GM19035 (cell line): Measurements from ENCODE around the gene MYLK3.
"Not testable (repeated sequence)": the region's sequence is repeated elsewhere in the genome, so short reads cannot be mapped to it uniquely, and the experiment has no call there.

Experiments
- ATAC-seq: cut with Tn5 transposase; IDR thresholded peaks from one replicate; pipeline ENCODE4 v1.9.1; 2021; ENCODE audit not compliant: unreplicated experiment

Gene MYLK3

GRCh38 chr16:46747777-46748651 is at the start of gene MYLK3:
Gene MYLK3, minus strand, starts transcription at chr16:46748344. Its CDS starts 151 bp downstream, at chr16:46748193.
- ATAC-seq, result no peak

GRCh38 chr16:46797501-46797900 is 49.4 kb upstream of the MYLK3 start:
- no peak for ATAC-seq

GRCh38 chr16:46796764-46797269 is 48.7 kb upstream of the MYLK3 start:
- no peak for ATAC-seq

GRCh38 chr16:46793841-46794240 is 45.7 kb upstream of the MYLK3 start:
- no peak for ATAC-seq

- ATAC-seq, result no peak
Observed at GRCh38 chr16:46790599-46791270, 42.6 kb upstream of the MYLK3 start.

GRCh38 chr16:46789499-46790414 is 41.6 kb upstream of the MYLK3 start:
- ATAC-seq, result peak; percentile 76

- ATAC-seq, result no peak
Observed at GRCh38 chr16:46788891-46789474, 40.8 kb upstream of the MYLK3 start.

- no peak for ATAC-seq
Observed at GRCh38 chr16:46787909-46788308, 39.8 kb upstream of the MYLK3 start.

- ATAC-seq, result no peak
Observed at GRCh38 chr16:46785076-46785845, 37.1 kb upstream of the MYLK3 start.

GRCh38 chr16:46784569-46784968 is 36.4 kb upstream of the MYLK3 start:
- not testable (repeated sequence) for ATAC-seq

- ATAC-seq, result no peak
Observed at GRCh38 chr16:46783800-46784199, 35.7 kb upstream of the MYLK3 start.

- no peak for ATAC-seq
Observed at GRCh38 chr16:46782320-46782719, 34.2 kb upstream of the MYLK3 start.

- ATAC-seq, result no peak
Observed at GRCh38 chr16:46777804-46778203, 29.7 kb upstream of the MYLK3 start.

- ATAC-seq, result peak; percentile 18
Observed at GRCh38 chr16:46775214-46775613, 27.1 kb upstream of the MYLK3 start.

GRCh38 chr16:46774743-46775177 is 26.6 kb upstream of the MYLK3 start:
- ATAC-seq, result peak; percentile 79

GRCh38 chr16:46772463-46772862 is 24.3 kb upstream of the MYLK3 start:
- ATAC-seq, result no peak

GRCh38 chr16:46768809-46769208 is 20.7 kb upstream of the MYLK3 start:
- ATAC-seq, result no peak

GRCh38 chr16:46765050-46765449 is 16.9 kb upstream of the MYLK3 start:
- ATAC-seq, result no peak

- ATAC-seq, result no peak
Observed at GRCh38 chr16:46763147-46763546, 15.0 kb upstream of the MYLK3 start.

- ATAC-seq, result no peak
Observed at GRCh38 chr16:46762583-46762982, 14.4 kb upstream of the MYLK3 start.
